Measurements from ENCODE around the gene ZNF69. TPM values are rescaled to one million over a fixed set of nuclear protein-coding genes. Genes with fewer than 3 reads are reported as not detected.
"Not testable (repeated sequence)": the region's sequence is repeated elsewhere in the genome, so short reads cannot be mapped to it uniquely, and the experiment has no call there.

The ZNF69 gene
- total and polyA plus RNA-seq, 2 of the 4 experiments (the other 2 are of a cell fraction): 2.7 to 12.0 TPM

DNA sequence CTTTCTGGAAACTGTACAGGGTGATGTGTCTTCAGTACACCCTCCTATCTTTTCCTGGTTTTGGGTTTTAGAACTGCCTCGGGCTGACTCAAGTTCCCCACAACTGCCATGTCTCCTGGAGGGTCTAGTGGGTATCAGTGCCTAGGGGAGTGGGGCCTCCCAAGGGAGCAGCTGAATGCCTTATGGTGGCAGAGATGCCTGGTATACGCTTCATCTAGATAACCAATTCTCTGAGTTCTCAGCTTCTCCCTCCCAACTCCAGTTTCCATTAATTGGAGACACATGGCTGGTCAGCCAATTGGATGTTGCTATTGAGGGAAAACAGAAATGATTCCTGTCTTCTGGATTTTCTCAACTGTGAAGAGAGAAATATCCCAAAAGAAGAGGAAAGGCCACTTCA lies 26.3 kb upstream of the ZNF69 start:
- Histone ChIP-seq H3K56ac (ENCODE audit: extremely low read depth, insufficient read depth, low read length) (no peak overlapping the region), H4K8ac (ENCODE audit: low read depth in 2 of 2, low read length in 2 of 2) (no peak overlapping the region), H3K4me3 (ENCODE audit: insufficient read depth, low read depth, low read length) (no peak overlapping the region), H2BK5ac (ENCODE audit: low read depth, low read length, poor library complexity, severe bottlenecking) (no peak overlapping the region), H2BK20ac (ENCODE audit: low read depth, low read length) (no peak overlapping the region), H3K9me3 (ENCODE audit: control insufficient read depth, insufficient read depth, low read length) (peaks cover 64% of the 10 kb centered on the region), H3K27ac (ENCODE audit: insufficient read depth, low read length) (no peak overlapping the region), H2BK120ac (ENCODE audit: low read depth, low read length) (no peak overlapping the region), H3K79me1 (ENCODE audit: low read depth in 1 of 2, low read length in 2 of 2) (peaks cover 4 to 6% of the 10 kb centered on the region in 2 experiments; a peak in 3 of 4 replicates), H3K9ac (ENCODE audit: low read depth, low read length) (no peak overlapping the region), H3K4me2 (ENCODE audit: low read depth, low read length) (no peak overlapping the region), H2AK9ac (replicated peaks; ENCODE audit: low read depth, low read length, poor library complexity) (no peak overlapping the region), H3K18ac (ENCODE audit: low read depth, low read length) (no peak overlapping the region), H3K4me1 (ENCODE audit: control insufficient read depth, insufficient read depth, low read length) (no peaks in the 10 kb centered on the region), H3K4ac (ENCODE audit: low read depth, low read length) (no peak overlapping the region), H3K23ac (ENCODE audit: low read depth, low read length) (no peak overlapping the region), H2AK5ac (ENCODE audit: low read depth, low read length) (no peak overlapping the region), H3K36me3 (ENCODE audit: control insufficient read depth, insufficient read depth, low read length) (peaks cover 14% of the 10 kb centered on the region), H4K20me1 (ENCODE audit: insufficient read depth, low read length) (no peaks in the 10 kb centered on the region), H3K9me1 (ENCODE audit: insufficient read depth, low read length) (no peaks in the 10 kb centered on the region), H3K27me3 (ENCODE audit: control insufficient read depth, insufficient read depth, low read length) (no peaks in the 10 kb centered on the region), H3K14ac (replicated peaks; ENCODE audit: low read depth, low read length) (no peak overlapping the region), H2AFZ (replicated peaks; ENCODE audit: low read length, poor library complexity) (no peak overlapping the region), H4K91ac (ENCODE audit: insufficient read depth, low read depth, low read length) (no peak overlapping the region), H2BK15ac (ENCODE audit: low read depth, low read length) (no peak overlapping the region), H4K5ac (ENCODE audit: low read depth, low read length) (no peak overlapping the region)
- dilution Hi-C loops (cut with HindIII; ENCODE audit: low sequenced_read_pairs, unreplicated experiment) (no loop called here), in situ Hi-C loops (cut with MboI; ENCODE audit: low sequenced_read_pairs) (no loop called here), intact Hi-C loops (cut with micrococcal nuclease) (no loop called here)
- TF ChIP-seq FOS (IDR thresholded peaks at IDR 0.05; ENCODE audit: low read depth, low read length) (no peak), NFE2L2 (IDR thresholded peaks at IDR 0.05; ENCODE audit: low read depth, low read length) (no peak)
- ChIA-PET POLR2A (ENCODE audit: unreplicated experiment) (no interaction called here), CTCF (no interaction called here)
- ATAC-seq (ENCODE audit: low read depth) (no peak), DNase-seq (no peak)
- no TSS peak for BruUV-seq (replicated peaks)
- no CpG with 5 or more reads among the region's 2 CpGs for WGBS, 2 experiments (ENCODE audit: extremely low coverage in 2 of 2, insufficient read length in 1 of 2)

DNA sequence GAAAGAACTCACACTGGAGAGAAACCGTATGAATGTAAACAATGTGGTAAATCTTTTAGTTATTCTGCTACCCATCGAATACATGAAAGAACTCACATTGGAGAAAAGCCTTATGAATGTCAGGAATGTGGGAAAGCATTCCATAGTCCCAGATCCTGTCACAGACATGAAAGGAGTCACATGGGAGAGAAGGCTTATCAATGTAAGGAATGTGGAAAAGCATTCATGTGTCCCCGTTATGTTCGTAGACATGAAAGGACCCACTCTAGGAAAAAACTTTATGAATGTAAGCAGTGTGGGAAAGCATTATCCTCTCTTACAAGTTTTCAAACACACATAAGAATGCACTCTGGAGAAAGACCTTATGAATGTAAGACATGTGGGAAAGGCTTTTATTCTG lies 19.8 kb upstream of the ZNF69 start:
- H2BK5ac ChIP-seq (ENCODE audit: low read depth, low read length, poor library complexity, severe bottlenecking); H3K23ac ChIP-seq (ENCODE audit: low read depth, low read length); CTCF ChIA-PET; H3K18ac ChIP-seq (ENCODE audit: low read depth, low read length); H3K4ac ChIP-seq (ENCODE audit: low read depth, low read length); H3K4me1 ChIP-seq (ENCODE audit: control insufficient read depth, insufficient read depth, low read length); H3K56ac ChIP-seq (ENCODE audit: extremely low read depth, insufficient read depth, low read length); dilution Hi-C loops (cut with HindIII; ENCODE audit: low sequenced_read_pairs, unreplicated experiment); H3K9ac ChIP-seq (ENCODE audit: low read depth, low read length); H3K4me2 ChIP-seq (ENCODE audit: low read depth, low read length); H3K27me3 ChIP-seq (ENCODE audit: control insufficient read depth, insufficient read depth, low read length); H2BK20ac ChIP-seq (ENCODE audit: low read depth, low read length); H3K4me3 ChIP-seq (ENCODE audit: insufficient read depth, low read depth, low read length); H2BK120ac ChIP-seq (ENCODE audit: low read depth, low read length); H4K20me1 ChIP-seq (ENCODE audit: insufficient read depth, low read length); BruUV-seq (replicated peaks); H4K8ac ChIP-seq (ENCODE audit: low read depth in 2 of 2, low read length in 2 of 2); H3K79me1 ChIP-seq (ENCODE audit: low read depth in 1 of 2, low read length in 2 of 2); POLR2A ChIA-PET (ENCODE audit: unreplicated experiment); H2AFZ ChIP-seq (replicated peaks; ENCODE audit: low read length, poor library complexity); H4K5ac ChIP-seq (ENCODE audit: low read depth, low read length); H2AK9ac ChIP-seq (replicated peaks; ENCODE audit: low read depth, low read length, poor library complexity); H2AK5ac ChIP-seq (ENCODE audit: low read depth, low read length); H4K91ac ChIP-seq (ENCODE audit: insufficient read depth, low read depth, low read length); H3K14ac ChIP-seq (replicated peaks; ENCODE audit: low read depth, low read length); H3K9me1 ChIP-seq (ENCODE audit: insufficient read depth, low read length); H3K27ac ChIP-seq (ENCODE audit: insufficient read depth, low read length); in situ Hi-C loops (cut with MboI; ENCODE audit: low sequenced_read_pairs); intact Hi-C loops (cut with micrococcal nuclease); ATAC-seq (ENCODE audit: low read depth); H2BK15ac ChIP-seq (ENCODE audit: low read depth, low read length); DNase-seq: not testable (repeated sequence)
- peaks cover 73% of the 10 kb centered on the region for H3K9me3 ChIP-seq (ENCODE audit: control insufficient read depth, insufficient read depth, low read length)
- peaks cover 32% of the 10 kb centered on the region for H3K36me3 ChIP-seq (ENCODE audit: control insufficient read depth, insufficient read depth, low read length)
- no CpG with 5 or more reads among the region's 4 CpGs for WGBS, 2 experiments (ENCODE audit: extremely low coverage in 2 of 2, insufficient read length in 1 of 2)
